ENCODE data around the gene ZNF182. TPM values are rescaled to one million over a fixed set of nuclear protein-coding genes. Genes with fewer than 3 reads are reported as not detected.
"Not testable (repeated sequence)": the region's sequence is repeated elsewhere in the genome, so short reads cannot be mapped to it uniquely, and the experiment has no call there.

ZNF182 gene
- total and polyA plus RNA-seq, 7 donors = 0.60 to 6.4 (median 3.9) TPM

- Histone ChIP-seq H3K36me3 (no peaks in the 10 kb centered on the region), H3K27me3 (no peaks in the 10 kb centered on the region), H3K4me3 (no peak overlapping the region), H3K4me1 (no peaks in the 10 kb centered on the region), H3K9me3 (no peaks in the 10 kb centered on the region), H3K27ac (no peak overlapping the region)
- no peak for TF ChIP-seq CTCF (IDR thresholded peaks at IDR 0.05)
- TF ChIP-seq EP300 (IDR thresholded peaks at IDR 0.05) = no peak
- TF ChIP-seq POLR2A (IDR thresholded peaks at IDR 0.05) = no peak
- TF ChIP-seq POLR2AphosphoS5 (IDR thresholded peaks at IDR 0.05) = no peak
- intact Hi-C loops (cut with DNase I) = no loop called here
- DNase-seq = no peak
- WGBS, 2 donors = 94 to 95% methylated on average over 10 of the region's 10 CpGs
Observed at GRCh38 chrX:48030237-48030636, 26.4 kb upstream of the ZNF182 start.

- no peak for TF ChIP-seq CTCF (IDR thresholded peaks at IDR 0.05)
- no peak for TF ChIP-seq POLR2A (IDR thresholded peaks at IDR 0.05)
- TF ChIP-seq POLR2AphosphoS5 (IDR thresholded peaks at IDR 0.05) = no peak
- TF ChIP-seq EP300 (IDR thresholded peaks at IDR 0.05) = no peak
- H3K4me1 ChIP-seq = no peaks in the 10 kb centered on the region
- H3K9me3 ChIP-seq = no peaks in the 10 kb centered on the region
- no peaks in the 10 kb centered on the region for H3K36me3 ChIP-seq
- DNase-seq = no peak
- WGBS, 2 donors = 93 to 96% methylated on average over 8 of the region's 8 CpGs
- no peak overlapping the region for H3K4me3 ChIP-seq
- H3K27me3 ChIP-seq = no peaks in the 10 kb centered on the region
- intact Hi-C loops (cut with DNase I) = loop anchor here (5.0 to 10.0 kb wide), 3 partner anchors 176 to 483 kb away; partner anchors contain the start of genes ELK1 and UXT
- H3K27ac ChIP-seq = no peak overlapping the region
Observed at GRCh38 chrX:48028091-48028490, 24.3 kb upstream of the ZNF182 start.

- not testable (repeated sequence) for DNase-seq
Observed at GRCh38 chrX:48027545-48027944, 23.8 kb upstream of the ZNF182 start.

GRCh38 chrX:48025561-48025960 lies 21.8 kb upstream of the ZNF182 start:
- Histone ChIP-seq H3K9me3 (no peaks in the 10 kb centered on the region), H3K36me3 (no peaks in the 10 kb centered on the region), H3K4me1 (no peaks in the 10 kb centered on the region), H3K27me3 (no peaks in the 10 kb centered on the region), H3K4me3 (no peak overlapping the region), H3K27ac (peak overlapping the region in 3 of 4 donors; percentile 12 to 20 (median 19))
- intact Hi-C loops (cut with DNase I) = loop anchor here (5.0 to 10.0 kb wide), 3 partner anchors 173 to 481 kb away; partner anchors contain the start of genes ELK1 and UXT
- TF ChIP-seq EP300 (IDR thresholded peaks at IDR 0.05) = no peak
- TF ChIP-seq CTCF (IDR thresholded peaks at IDR 0.05) = peak in 3 of 4 experiments; percentile 29 to 34 (median 31)
- DNase-seq = no peak
- 3 to 5% methylated on average over 7 of the region's 7 CpGs for WGBS, 2 donors

More at GRCh38 chrX:48027545-48027944, 23.8 kb upstream of the ZNF182 start:
- H3K9me3 ChIP-seq, H3K36me3 ChIP-seq, H3K4me3 ChIP-seq, H3K27ac ChIP-seq, H3K4me1 ChIP-seq, H3K27me3 ChIP-seq: not testable (repeated sequence)
- intact Hi-C loops (cut with DNase I) = loop anchor here (5.0 to 10.0 kb wide), 3 partner anchors 175 to 483 kb away; partner anchors contain the start of genes ELK1 and UXT
- WGBS, 2 donors = 83 to 84% methylated on average over 4 of the region's 4 CpGs

GRCh38 chrX:48022738-48023137 lies 18.9 kb upstream of the ZNF182 start:
- H3K4me1 ChIP-seq = no peaks in the 10 kb centered on the region
- H3K27me3 ChIP-seq = no peaks in the 10 kb centered on the region
- H3K36me3 ChIP-seq = no peaks in the 10 kb centered on the region
- intact Hi-C loops (cut with DNase I) = loop anchor here (5.0 to 10.0 kb wide), 3 partner anchors 185 to 478 kb away; partner anchors contain the start of genes ELK1, UXT and ZNF81
- 94 to 95% methylated on average over 3 of the region's 3 CpGs for WGBS, 2 donors
- H3K9me3 ChIP-seq = no peaks in the 10 kb centered on the region
- no peak overlapping the region for H3K4me3 ChIP-seq
- TF ChIP-seq EP300 (IDR thresholded peaks at IDR 0.05) = no peak
- TF ChIP-seq POLR2AphosphoS5 (IDR thresholded peaks at IDR 0.05) = no peak
- no peak overlapping the region for H3K27ac ChIP-seq
- DNase-seq = no peak

GRCh38 chrX:48022100-48022499 lies 18.3 kb upstream of the ZNF182 start:
- Histone ChIP-seq H3K27me3 (no peaks in the 10 kb centered on the region), H3K27ac (peak overlapping the region in 2 of 4 donors; percentile 81 to 85), H3K9me3 (no peaks in the 10 kb centered on the region), H3K4me3 (peak overlapping the region in 1 of 4 donors; percentile 57), H3K36me3 (no peaks in the 10 kb centered on the region), H3K4me1 (no peaks in the 10 kb centered on the region)
- TF ChIP-seq POLR2AphosphoS5 (IDR thresholded peaks at IDR 0.05) (no peak), CTCF (IDR thresholded peaks at IDR 0.05) (no peak), EP300 (IDR thresholded peaks at IDR 0.05) (no peak), POLR2A (IDR thresholded peaks at IDR 0.05) (no peak)
- no peak for DNase-seq
- intact Hi-C loops (cut with DNase I) = loop anchor here (5.0 to 10.0 kb wide), 3 partner anchors 185 to 477 kb away; partner anchors contain the start of genes ELK1, UXT and ZNF81
- 63 to 80% methylated on average over 3 of the region's 3 CpGs for WGBS, 2 donors
